GM20431 (cell line): ENCODE data around the gene TLCD3B.
"Not testable (repeated sequence)": the region's sequence is repeated elsewhere in the genome, so short reads cannot be mapped to it uniquely, and the experiment has no call there.

Experiments
- in situ Hi-C: fragments of 300-500 bp; cut with MseI, MboI; formaldehyde crosslinking; loops from one replicate; pipeline ENCODE4 v1.15.0; 2020; ENCODE audit warnings: low sequenced_read_pairs; ENCODE audit not compliant: unreplicated experiment

Gene TLCD3B

DNA sequence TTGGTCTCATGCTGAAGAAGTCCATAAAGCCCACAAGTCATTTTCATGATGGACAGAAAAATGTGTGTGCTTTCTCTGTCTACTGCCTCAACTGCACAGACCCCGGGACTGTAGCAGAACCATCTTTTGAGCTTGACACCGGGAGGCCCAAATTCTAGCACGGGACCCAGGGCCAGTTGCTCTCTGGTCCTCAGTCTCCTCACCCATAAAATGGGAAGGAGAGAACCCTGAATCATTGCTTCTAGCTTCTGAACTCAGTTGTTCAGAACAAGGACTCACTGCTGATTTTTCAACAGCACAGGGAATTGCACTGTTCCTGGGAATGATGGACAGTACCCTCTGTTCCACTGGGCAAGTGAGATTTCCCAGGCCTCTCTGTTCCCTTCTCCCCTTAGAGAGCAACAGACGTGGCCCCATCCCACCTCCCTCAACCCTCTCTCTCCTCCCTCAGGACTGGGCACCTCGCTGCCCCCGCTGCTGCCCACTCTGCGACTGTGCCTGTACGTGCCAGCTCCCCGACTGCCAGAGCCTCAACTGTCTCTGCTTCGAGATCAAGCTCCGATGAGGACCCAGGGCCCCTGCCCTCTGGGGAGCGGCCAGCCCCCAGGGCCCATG is 32.3 kb upstream of the TLCD3B start:
- in situ Hi-C loops: no loop called here

- in situ Hi-C loops: no loop called here
Measured at GRCh38 chr16:30060836-30061554, 29.9 kb upstream of the TLCD3B start.

- in situ Hi-C loops: no loop called here
Measured at GRCh38 chr16:30060346-30060745, 29.3 kb upstream of the TLCD3B start.

- in situ Hi-C loops: no loop called here
Measured at GRCh38 chr16:30054959-30055553, 24.0 kb upstream of the TLCD3B start.

GRCh38 chr16:30054451-30054850 is 23.4 kb upstream of the TLCD3B start:
- in situ Hi-C loops: no loop called here

DNA sequence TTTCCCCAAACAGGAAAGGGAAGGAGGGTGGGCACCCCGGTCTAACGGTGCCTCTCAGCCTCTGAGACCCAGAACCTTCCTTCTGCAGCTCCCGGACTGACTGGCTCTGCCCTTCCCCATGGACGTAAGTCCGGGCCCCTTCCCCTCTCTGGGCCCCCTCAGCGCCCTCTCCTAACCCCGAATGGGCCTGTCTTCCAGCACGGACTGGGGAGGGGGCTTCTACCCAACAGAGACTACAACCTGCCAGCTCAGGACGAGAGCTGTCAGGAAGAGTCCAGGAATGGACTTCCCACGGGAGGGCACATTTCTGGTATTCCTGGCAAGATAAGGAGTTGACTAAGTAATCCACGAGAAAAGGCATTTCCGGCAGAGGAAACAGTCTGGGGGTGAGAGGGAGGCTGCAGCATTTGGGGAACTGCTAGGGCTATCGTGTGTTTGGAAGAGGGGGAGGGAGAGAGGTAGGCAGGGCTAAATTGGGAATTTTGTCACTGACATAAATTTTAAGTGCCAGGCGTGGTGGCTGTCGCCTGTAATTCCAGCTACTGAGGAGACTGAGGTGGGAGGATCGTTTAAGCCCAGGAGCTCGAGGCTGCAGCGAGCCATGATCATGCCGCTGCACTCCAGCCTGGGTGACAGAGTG is 22.4 kb upstream of the TLCD3B start:
- in situ Hi-C loops: no loop called here

GRCh38 chr16:30052671-30053372 is 21.8 kb upstream of the TLCD3B start:
- in situ Hi-C loops: no loop called here

GRCh38 chr16:30051518-30051917 is 20.4 kb upstream of the TLCD3B start:
- in situ Hi-C loops: no loop called here

DNA sequence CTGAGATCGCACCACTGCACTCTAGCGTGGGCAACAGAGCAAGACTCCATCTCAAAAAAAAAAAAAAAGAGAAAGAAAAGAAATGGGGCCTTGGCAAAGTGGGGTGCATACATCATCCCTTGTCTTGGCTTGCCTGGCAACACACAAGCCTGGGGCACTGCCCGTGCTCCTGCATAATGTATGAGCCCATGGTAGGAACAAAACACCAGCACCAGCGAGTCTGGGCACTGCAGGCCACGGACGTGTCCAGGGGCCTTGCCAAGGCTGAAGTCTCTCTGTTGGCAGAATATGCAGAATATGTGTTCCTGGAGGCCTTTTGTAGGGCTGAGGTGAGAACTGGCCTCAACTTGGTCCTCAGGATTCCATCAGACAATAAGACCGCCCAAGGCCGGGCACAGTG is 18.8 kb upstream of the TLCD3B start:
- in situ Hi-C loops: no loop called here

GRCh38 chr16:30046588-30046987 is 15.5 kb upstream of the TLCD3B start:
- in situ Hi-C loops: no loop called here

- in situ Hi-C loops: no loop called here
Measured at GRCh38 chr16:30046178-30046577, 15.1 kb upstream of the TLCD3B start.

DNA sequence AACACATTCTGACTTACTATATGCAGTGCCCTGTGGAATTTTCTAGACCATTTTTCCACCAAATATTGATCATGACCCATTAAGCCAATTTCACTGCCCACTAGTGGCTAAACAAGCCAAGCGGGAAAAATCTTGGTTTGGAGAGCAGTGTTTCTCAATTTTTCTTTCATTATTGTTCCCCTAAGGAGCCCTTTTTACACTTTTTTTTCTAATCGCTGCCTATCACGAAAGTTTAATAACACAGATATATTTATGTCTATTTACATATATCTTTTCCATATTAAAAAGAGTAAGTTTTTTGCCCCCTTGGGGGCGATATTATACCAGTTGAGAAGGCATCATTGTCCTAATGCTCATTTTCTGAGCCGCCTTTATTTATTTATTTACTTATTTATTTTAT is 10.8 kb upstream of the TLCD3B start:
- in situ Hi-C loops: no loop called here

DNA sequence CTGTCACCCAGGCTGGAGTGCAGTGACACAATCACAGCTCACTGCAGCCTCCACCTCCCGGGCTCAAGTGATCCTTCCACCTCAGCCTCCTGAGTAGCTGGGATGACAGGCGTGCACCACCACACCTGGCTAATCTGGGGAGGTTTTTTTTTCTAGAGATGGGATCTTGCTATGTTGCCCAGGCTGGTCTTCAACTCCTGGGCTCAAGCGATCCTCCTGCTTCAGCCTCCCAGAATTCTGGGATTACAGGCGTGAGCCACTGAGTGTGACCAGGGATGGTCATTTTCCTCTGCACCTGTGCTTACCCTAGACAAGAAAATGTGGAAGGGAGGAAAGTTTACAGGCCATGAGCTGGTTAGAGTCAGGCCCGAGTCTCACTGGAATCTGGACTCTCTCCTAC is 9.6 kb upstream of the TLCD3B start:
- in situ Hi-C loops: not testable (repeated sequence)

GRCh38 chr16:30040221-30040620 is 9.2 kb upstream of the TLCD3B start:
- in situ Hi-C loops: no loop called here

DNA sequence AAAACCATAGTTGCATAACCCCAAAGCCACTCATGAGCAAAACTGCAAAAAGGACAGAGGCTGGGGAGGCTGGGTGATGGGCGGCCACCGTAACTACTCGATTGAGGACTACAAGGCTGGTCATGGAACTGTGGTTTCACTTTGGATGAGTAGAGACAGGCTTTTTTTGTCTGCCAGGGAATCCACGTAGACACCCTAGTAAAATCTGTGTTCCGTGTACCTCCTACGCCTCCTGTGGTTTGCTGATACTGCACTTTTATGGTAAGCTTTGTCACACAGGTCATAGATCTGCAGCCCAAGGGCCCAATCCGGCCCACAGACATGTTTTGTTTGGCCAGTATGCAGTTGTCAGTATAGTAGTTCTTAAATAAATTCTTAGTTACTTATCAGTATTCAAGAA is 2.2 kb upstream of the TLCD3B start:
- in situ Hi-C loops: no loop called here

DNA sequence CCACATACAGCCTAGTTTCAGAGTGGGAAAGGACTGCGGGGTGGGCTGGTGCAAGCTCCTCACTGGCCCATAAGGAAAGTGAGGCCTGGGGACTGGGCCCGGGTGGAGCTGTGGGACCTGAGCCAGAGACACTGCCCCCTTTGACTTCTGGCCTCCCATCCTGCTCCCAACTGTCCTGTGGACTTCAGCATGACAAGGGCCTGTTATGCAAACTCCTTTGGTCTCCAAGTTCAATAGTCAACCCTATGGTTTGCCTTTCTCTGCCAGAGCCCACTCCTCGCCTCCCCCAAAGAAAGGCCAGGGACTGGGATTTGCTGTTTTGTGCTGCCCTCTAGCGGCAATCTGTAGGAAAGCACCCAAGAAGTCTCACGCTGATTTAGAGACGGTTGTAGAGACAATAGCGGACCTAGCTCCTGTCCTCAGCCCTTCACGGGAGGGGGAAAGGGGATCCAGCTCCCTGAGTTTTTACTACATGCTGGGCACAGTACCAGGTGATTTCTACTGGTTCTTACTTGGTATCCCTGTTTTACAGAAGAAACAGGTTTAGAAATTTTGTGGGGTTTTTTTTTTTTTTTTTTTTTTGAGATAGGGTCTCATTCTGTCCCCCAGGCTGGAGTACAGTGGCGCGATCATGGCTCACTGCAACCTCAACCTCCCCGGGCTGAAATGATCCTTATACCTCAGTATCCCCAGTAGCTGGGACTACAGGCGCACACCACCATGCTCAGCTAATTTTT is 1.2 kb upstream of the TLCD3B start:
- in situ Hi-C loops: no loop called here

DNA sequence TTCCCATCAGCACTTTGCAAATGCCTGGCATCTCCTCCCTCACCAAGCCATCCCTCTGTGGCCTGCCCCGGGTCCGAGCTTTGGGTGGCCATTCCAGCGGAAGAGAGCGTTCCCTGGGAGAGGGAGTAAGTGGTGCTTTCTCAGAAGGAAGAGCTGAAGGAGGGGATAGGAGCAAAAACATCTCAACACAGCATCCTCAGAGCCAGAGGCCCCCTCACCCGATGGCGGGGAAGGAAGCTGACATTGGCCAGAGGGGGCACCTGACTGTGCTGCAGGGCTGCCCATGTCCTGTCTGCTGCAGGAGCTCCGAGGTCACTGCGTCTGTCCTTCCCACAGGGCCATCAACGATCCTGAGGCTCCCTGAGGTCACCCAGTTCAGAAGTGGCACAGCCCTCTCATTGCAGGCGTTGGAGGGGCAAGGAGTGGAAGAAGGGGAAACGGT is 427 bp upstream of the TLCD3B start:
- in situ Hi-C loops: no loop called here

DNA sequence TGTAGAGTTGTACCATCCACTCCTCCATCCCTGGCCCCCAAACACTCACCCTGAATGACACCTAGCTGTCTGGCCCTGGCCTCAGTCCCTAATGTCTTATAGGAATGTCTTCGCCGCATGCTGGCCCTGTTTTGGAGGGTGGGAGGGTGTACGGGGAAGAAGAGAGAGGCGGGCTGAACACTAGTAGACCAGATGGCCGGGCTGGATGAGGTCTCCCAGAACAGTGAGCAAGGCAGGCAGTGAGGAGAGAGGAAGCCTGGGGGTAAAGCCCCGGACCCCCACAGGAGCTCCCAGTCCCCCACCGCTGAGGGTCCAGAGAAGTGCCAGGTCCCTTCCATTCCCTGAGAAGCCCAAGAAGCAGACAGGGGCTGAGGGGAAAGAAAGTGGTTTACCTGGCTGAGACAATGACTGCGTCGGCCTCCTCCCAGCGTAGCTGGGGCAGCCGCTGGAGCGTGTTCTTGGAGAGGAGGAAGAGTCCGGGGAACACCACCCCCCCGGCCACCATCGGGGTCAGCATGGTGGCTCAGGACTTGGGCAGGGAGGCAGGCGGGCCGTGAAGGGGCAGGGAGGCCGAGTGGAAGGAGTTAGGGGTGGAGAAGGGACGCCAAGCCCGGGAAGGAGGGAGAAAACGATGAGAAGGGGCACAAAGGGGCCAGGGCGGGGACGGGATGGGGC is 923 bp downstream of the TLCD3B start:
- in situ Hi-C loops: no loop called here

- in situ Hi-C loops: no loop called here
Measured at GRCh38 chr16:30028438-30029076, 2.5 kb downstream of the TLCD3B start.
